IPS-15b (cell line): ENCODE data around the gene KIF18A.

Experiments
- H3K27me3 ChIP-seq: one replicate; pipeline ENCODE4 v1.6.1; 2013; ENCODE audit warnings: low read length; ENCODE audit not compliant: control insufficient read depth, insufficient read depth
- H3K36me3 ChIP-seq: one replicate; pipeline ENCODE4 v1.6.1; 2013; ENCODE audit warnings: low read length; ENCODE audit not compliant: control insufficient read depth, insufficient read depth
- H3K4me1 ChIP-seq: one replicate; pipeline ENCODE4 v1.6.1; 2013; ENCODE audit warnings: mild to moderate bottlenecking, low read length; ENCODE audit not compliant: control insufficient read depth, insufficient read depth
- H3K4me3 ChIP-seq: one replicate; pipeline ENCODE4 v1.5.1; 2013; ENCODE audit warnings: low read depth, low read length
- H3K9ac ChIP-seq: one replicate; pipeline ENCODE4 v1.6.1; 2013; ENCODE audit warnings: low read depth, mild to moderate bottlenecking, low read length
- H3K9me3 ChIP-seq: one replicate; pipeline ENCODE4 v1.6.1; 2013; ENCODE audit warnings: mild to moderate bottlenecking, low read length; ENCODE audit not compliant: control insufficient read depth, insufficient read depth

The KIF18A gene

DNA sequence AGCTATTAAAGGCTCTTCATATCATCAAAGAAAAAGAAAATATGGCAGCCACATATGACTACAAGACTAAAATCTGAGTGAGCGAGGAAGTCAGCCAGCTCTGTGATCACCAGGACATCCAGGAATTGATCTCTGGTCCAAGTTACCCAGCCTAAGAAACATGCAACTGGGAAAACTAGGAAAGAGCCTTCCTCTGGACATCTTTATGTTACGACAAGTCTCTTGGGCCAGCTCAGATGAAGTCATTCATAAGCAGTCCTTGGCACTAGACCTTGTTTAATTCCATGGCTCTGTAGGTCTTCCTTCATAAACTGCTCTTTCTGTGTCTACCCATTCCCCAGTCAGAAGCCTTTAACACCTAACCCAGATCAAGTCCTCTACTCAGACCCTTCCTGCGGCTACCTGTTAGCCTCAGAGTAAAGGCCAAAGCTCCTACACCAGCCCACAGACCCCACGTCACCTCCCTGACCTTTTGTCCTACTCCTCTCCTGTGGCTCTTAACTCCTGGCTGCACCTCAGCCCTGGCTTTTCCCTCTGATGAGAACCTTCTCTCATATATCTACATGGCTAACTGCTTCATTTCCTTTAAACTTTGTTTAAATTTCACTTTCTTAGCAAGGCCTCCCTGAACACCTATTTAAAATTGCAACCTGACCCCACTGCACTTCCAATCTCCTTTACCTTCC lies 134.0 kb downstream of the KIF18A start:
- no peaks in the 10 kb centered on the region for H3K36me3 ChIP-seq
- H3K4me3 ChIP-seq: no peak overlapping the region
- no peaks in the 10 kb centered on the region for H3K4me1 ChIP-seq
- no peaks in the 10 kb centered on the region for H3K9me3 ChIP-seq
- no peak overlapping the region for H3K9ac ChIP-seq
- no peaks in the 10 kb centered on the region for H3K27me3 ChIP-seq

DNA sequence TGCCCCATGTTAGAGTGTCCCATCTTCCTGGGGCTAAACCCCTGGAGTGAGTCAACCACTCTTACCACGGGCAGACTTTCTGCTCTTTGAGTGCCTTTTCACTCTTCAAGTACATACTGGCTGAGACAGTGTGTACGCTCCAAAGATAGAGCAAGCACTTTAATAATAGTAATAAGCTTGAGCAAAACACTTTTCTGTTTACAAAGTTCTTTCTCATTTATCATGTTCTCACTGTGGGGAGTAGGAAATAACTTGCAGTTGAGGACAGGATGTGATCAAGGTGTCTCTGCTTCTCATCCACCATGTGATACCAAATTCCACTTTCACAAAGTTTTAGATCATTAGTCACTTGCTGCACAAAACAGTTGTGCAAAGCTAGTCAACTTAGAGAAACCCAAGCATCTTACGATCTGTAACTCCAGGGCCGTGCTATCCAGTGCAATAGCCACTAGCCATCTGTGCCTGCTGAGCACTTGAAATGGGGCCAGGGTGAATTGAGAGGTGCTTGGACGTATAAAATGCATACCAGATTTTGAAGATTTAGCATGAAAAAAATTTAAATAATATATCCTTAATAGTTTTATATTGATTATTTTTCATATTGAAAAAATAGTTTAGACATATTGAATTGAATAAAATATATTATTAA lies 135.3 kb downstream of the KIF18A start:
- Histone ChIP-seq H3K9me3 (no peaks in the 10 kb centered on the region), H3K9ac (no peak overlapping the region), H3K36me3 (no peaks in the 10 kb centered on the region), H3K4me1 (no peaks in the 10 kb centered on the region), H3K27me3 (no peaks in the 10 kb centered on the region), H3K4me3 (no peak overlapping the region)

DNA sequence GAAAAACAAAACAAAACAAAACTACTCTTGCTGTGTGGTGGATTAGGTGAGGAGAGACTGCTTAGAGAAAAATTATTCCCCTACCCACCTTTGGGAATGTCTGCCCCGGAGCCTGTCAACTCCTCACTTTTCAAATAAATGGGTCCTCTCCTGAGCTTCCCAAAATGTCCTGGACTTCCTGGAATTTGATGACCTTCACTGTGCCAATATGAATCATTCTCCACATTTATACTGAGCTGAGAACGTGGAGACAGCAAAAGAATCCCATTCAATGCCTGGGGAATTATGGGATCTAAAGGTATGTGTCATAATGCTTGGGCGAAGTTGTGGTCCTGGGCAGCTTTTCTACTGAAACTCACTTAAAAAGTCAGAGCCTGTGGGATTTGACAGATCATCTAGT lies 136.8 kb downstream of the KIF18A start:
- Histone ChIP-seq H3K9ac (no peak overlapping the region), H3K9me3 (no peaks in the 10 kb centered on the region), H3K4me3 (no peak overlapping the region), H3K36me3 (no peaks in the 10 kb centered on the region), H3K4me1 (peaks cover 6% of the 10 kb centered on the region), H3K27me3 (no peaks in the 10 kb centered on the region)
